ENCODE results near the gene ATP23.

Gene ATP23

GRCh38 chr12:57941165-57941894 is at the start of gene ATP23:
ATP23 (plus strand) TSS chr12:57941567; CDS start chr12:57941702, 135 bp downstream.
- peak; percentile 86 for DNase-seq

- no peak for DNase-seq
These were observed 49.0 kb upstream of the ATP23 start for GRCh38 chr12:57892232-57892972.

- DNase-seq, result peak; percentile 49
These were observed 47.7 kb upstream of the ATP23 start for GRCh38 chr12:57893431-57894353.

DNA sequence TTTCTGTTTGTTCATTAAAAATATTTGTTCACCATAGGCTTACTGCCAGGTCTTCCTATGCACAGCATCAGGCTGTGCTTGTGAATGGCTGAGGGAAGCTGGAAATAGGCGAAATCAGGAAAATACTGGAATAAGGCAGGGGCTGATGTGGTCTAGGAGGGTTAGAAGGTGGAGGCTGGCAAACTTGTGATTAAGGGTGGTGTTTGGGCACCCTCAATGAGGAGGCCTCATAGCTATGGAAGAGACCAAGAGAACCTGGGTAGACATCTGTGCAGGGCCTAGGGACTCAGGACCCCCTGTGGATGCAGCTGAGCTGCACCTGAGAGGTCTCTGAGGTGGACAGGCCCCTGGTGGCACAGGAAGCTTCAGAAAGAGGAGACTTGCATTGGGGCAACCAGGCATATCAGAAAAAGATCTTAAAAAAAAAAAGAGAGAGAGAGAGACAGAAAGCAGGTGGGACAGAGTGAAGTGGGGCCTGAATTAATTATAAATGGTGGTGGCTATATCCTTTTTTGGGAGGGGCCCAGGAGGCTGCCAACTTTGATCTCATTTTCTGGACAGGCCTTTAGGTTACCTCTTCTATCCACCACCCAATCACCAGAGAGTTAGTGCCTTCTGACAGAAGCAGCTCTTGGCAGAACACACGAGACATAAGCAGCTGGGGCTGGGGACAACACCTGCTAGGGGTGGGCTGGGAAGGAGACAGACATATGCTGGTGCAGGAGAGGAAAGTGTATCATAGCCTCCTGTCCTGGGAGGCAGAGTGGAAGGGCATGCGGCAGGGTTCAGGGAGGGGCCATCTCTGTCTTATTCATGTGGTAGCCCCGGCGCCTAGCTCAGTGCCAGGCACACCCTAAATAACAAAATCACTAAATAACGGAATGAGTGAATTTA is 46.7 kb upstream of the ATP23 start:
- DNase-seq, result peak; percentile 89

GRCh38 chr12:57895389-57896114 is 45.8 kb upstream of the ATP23 start:
- no peak for DNase-seq

DNA sequence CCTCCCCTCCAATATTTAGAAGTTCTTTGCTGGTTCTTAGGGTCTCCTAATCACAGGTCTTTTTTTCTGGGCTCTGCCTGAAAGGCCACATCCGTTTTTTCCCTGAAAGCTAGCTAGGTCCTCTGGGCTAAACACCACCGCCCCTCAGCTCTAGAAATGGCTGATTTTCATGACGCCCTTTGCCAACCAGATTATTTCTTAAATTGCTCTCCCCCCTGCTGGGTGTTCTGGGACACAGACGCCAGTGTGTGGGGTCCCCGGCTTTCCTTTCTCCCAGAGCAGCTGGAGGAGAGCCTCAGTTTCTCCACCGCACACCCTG is 45.3 kb upstream of the ATP23 start:
- DNase-seq, result no peak

GRCh38 chr12:57896434-57897201 is 44.7 kb upstream of the ATP23 start:
- peak; percentile 57 for DNase-seq

DNA sequence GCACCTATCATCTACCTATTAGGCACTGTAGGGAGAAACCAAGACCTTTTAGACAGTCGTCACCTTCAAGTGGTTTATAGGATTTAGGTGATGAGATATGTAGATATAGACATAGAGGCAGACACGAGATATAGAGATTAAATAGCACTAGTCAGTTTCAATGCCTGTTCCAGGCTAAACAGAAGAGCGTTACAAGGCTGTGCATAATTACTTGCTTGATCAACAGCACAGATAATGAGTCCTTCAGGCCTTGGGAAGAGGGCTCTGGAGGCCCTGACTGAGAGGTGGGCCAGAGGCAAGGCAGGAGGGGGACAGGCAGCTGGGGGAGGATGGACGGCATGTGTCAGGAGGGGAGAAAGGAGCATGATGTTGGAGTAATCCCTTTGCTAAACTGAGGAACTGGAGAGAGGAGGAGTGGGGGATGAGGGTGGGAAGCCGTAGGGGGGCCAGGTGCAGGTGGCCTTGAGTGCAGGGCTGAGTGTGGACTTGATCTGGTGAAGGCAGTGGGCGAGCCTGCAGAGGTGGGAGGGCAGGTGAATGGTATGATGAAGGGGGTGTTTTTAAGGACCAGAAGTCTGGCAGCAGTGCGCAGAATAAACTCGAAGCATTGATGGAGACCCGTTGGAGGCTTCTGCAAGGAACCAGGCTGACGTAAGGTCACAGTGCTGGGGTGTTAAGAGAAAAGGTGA is 43.9 kb upstream of the ATP23 start:
- no peak for DNase-seq

DNA sequence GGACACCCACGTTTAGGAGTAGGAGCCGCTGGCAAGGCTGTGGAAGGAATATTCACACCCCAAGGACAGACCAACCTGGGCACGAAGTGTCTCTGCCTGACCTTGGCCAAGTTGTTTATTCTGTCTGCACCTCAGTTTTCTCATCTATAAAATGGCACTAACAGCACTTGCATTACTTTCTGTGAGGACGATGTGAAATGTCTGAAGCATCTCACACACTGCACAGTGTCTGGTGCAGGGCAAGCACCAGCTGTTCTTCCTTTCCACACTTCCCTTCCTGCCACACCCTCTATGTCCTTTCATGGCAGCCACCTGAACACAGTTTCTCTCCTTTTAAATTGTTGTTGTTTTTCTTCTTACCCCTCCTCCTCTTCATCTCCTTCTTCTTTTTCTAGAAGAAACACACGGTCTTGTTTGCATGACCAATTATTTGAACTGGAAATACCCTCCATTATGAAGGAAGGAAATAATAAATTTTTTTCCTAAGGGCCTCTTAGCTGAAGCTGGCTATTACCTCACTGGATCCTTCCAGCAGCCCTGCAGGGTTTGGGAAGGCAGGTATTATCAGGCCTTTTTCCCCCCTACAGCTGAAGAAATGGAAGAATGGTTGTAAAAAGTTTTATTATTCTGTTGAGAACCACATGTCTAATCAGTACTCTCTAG is 42.9 kb upstream of the ATP23 start:
- DNase-seq, result peak; percentile 13

- DNase-seq, result no peak
These were observed 42.2 kb upstream of the ATP23 start for GRCh38 chr12:57899010-57899662.

DNA sequence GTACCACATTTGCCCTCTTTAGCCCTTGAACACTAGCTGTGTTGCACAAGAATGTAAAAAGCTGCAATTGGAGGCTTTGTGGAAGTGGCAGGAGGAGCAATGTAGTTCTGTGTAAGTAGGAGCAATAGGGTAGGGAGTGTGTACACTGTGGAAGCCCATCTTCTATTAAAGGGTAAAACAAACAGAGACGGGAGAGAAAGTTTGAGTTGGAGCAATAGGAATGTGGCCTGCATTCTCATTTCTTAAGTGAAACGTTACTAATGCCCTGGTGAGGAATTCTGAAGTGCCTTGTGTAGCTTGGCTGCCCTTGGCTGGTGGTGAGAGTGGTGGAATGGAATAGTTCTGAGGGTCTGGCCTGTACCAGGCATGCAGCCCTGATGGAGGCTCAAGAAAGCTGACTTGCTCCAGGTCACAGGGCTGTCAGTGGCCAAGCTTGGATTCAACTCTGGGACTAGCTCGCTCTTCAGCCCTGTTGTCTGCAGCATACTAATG is 38.8 kb upstream of the ATP23 start:
- no peak for DNase-seq

GRCh38 chr12:57904426-57904825 is 36.9 kb upstream of the ATP23 start:
- no peak for DNase-seq

GRCh38 chr12:57904848-57905811 is 36.2 kb upstream of the ATP23 start:
- peak; percentile 83 for DNase-seq

- DNase-seq, result peak; percentile 38
These were observed 35.4 kb upstream of the ATP23 start for GRCh38 chr12:57905812-57906475.

GRCh38 chr12:57906821-57907220 is 34.5 kb upstream of the ATP23 start:
- DNase-seq, result no peak

DNA sequence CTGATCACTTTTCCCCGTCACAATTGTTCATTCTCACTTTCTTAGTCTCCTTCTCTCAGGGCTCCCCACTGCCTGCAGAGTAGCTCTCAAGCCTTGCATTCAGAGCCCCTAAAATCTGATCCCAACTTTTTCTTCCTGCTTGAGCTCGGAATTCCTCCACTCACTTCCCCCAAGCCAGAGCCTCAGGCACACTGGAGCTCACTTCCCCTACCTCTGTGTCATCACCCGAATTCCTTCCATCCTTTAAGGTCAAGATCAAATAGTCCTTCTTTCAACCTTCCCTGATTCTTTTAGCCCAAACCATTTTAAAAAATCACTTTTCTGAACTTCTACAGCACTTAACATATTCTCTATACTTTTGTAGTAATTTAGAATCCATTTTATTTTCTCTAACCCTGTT is 34.1 kb upstream of the ATP23 start:
- DNase-seq, result no peak

- no peak for DNase-seq
These were observed 32.9 kb upstream of the ATP23 start for GRCh38 chr12:57908511-57908910.

Data from NCI-H2171 (cell line).